ACC112 (cell line): ENCODE results near the gene TIMM17A.
"Not testable (repeated sequence)": the region's sequence is repeated elsewhere in the genome, so short reads cannot be mapped to it uniquely, and the experiment has no call there.

ENCODE experiments used
- H2AFZ ChIP-seq: fragments of 200-600 bp; sonication (generic); one replicate; pipeline ENCODE4 v1.6.0; 2017; ENCODE audit warnings: antibody characterized with exemption, low read length; ENCODE audit not compliant: unreplicated experiment
- H3K27ac ChIP-seq: fragments of 200-600 bp; sonication (generic); 2 replicates; pipeline ENCODE4 v1.5.1; 2014; ENCODE audit warnings: low read depth, mild to moderate bottlenecking, antibody characterized with exemption, low read length, moderate library complexity
- H3K27me3 ChIP-seq: fragments of 200-600 bp; sonication (generic); 2 replicates; pipeline ENCODE4 v1.6.1; 2014; ENCODE audit warnings: mild to moderate bottlenecking, antibody characterized with exemption, low read length, moderate library complexity, mixed read lengths; ENCODE audit not compliant: insufficient read depth
- H3K36me3 ChIP-seq: fragments of 200-600 bp; sonication (generic); 2 replicates; pipeline ENCODE4 v1.6.1; 2016; ENCODE audit warnings: mild to moderate bottlenecking, antibody characterized with exemption, low read length, moderate library complexity, mixed read lengths; ENCODE audit not compliant: insufficient read depth
- H3K4me1 ChIP-seq: fragments of 200-600 bp; sonication (generic); one replicate; pipeline ENCODE4 v1.6.1; 2016; ENCODE audit warnings: low read length, mixed read lengths; ENCODE audit not compliant: insufficient read depth, unreplicated experiment, control insufficient read depth
- H3K4me3 ChIP-seq: fragments of 200-600 bp; sonication (generic); 2 replicates; pipeline ENCODE4 v1.5.1; 2014; ENCODE audit warnings: mild to moderate bottlenecking, low read depth, low read length
- H3K79me2 ChIP-seq: fragments of 200-600 bp; sonication (generic); one replicate; pipeline ENCODE4 v1.6.0; 2016; ENCODE audit warnings: low read length; ENCODE audit not compliant: control insufficient read depth, unreplicated experiment, insufficient read depth

The TIMM17A gene

DNA sequence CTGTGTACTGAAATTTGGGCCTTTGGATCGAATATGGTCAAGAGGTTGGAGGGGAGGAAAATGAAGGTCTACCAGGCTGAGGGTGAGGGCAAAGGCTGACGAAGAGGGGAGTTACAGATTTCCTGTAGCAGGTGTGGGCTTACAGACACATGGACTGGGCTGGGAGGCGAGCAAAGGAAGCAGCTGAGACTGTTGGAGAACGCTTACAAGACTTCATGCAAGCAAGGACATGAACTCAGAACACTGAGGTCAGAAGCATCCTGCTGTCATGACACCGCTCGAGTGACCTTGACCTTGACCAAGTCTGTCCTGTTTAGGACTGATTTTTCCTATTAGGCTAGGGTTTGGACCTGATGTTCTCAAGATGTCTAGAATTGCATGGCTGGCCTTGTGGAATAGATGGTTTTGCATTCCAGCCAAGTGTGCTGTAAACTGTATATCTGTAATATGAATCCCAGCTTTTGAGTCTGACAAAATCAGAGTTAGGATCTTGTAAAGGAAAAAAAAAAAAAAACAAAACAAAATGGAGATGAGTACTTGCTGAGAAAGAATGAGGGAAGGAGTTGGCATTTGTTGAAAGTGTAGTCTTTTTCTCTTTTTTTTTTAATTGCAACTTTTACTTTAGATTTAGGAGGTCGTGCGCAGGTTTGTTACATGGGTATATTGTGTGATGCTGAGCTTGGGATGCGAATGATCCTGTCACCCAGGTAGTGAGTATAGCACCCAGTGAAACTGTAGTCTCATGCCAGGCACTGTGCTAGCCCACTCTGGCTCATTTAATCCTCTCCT is 60.9 kb downstream of the TIMM17A start:
- Histone ChIP-seq H3K4me1 (no peaks in the 10 kb centered on the region), H3K27me3 (no peaks in the 10 kb centered on the region), H3K27ac (no peak overlapping the region), H3K36me3 (no peaks in the 10 kb centered on the region), H3K79me2 (no peaks in the 10 kb centered on the region), H2AFZ (no peak overlapping the region), H3K4me3 (no peak overlapping the region)

DNA sequence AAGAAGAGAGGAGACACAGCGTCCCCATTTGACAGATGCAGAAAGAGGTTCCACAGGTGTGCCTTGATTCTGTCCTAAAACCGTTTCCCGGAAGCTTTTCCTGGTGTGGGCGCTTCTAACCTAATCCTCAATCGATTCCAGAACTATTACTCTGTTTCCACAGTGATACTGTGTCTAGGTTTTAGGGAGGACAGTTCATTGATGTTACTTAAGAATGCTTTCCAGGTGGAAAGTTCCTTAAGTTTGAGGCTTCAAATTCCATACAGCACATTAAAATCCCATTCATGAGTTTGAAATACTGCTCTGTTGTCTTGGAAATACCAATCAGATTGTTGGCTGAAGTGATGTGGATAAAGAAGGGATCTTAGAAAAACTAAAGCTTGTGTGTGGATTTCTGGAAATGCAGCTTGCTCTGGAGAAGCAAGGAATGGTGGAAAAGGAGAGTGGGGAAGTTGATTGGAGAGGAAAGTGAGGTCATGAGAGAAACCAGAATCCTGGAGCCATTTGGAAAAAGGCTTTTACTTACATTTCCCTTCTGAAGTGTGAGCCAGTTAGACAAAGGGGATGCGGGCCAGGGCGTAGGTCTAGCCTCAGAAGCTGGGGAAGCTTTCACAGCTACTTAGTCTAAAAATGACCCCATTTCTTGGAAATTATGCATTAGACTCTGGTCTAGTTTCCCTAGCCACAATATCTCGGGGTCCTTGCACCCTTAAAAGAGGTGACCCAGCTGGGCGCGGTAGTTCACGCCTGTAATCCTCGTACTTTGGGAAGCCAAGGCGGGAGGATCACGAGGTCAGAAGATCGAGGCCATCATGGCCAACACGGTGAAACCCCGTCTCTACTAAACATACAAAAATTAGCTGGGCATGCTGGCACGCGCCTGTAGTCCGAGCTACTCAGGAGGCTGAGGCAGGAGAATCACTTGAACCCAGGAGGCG is 61.8 kb downstream of the TIMM17A start:
- Histone ChIP-seq H3K4me1 (no peaks in the 10 kb centered on the region), H3K36me3 (no peaks in the 10 kb centered on the region), H3K27me3 (no peaks in the 10 kb centered on the region), H2AFZ (no peak overlapping the region), H3K79me2 (no peaks in the 10 kb centered on the region), H3K27ac (no peak overlapping the region), H3K4me3 (no peak overlapping the region)

DNA sequence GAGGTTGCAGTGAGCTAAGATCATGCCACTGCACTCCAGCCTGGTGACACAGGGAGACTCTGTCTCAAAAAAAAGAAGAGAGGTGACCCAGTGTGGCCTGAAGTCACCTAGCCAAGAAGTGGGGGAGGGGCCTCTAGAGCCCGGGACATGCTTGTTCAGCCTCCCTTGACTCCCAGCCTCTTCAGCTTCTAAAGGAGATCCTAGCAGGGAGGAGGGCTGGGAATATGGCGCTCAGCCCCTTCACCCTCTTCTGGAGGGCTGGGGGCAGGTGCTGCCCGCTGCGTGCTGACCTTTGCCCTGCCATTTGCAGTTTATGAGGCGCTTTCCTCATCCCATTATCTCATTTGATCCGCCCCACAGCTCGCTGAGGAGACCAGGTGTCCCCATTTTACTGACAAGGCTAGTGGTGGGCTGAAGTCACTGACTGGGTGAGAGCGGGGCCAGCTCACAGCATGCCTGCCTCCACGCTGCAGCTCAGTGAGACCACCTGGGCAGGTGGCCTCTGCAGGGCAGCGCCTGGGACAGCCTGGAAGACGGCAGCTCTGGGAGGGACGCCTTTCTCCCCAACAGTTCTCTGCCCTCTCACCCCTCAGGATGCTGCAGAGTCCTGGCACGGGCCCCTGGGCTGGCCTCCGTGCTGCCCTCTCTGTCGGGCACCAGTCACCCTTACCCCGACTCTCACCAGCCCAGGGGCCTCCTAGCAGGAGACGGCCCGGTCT is 62.6 kb downstream of the TIMM17A start:
- no peak overlapping the region for H2AFZ ChIP-seq
- no peak overlapping the region for H3K4me3 ChIP-seq
- no peaks in the 10 kb centered on the region for H3K36me3 ChIP-seq
- no peaks in the 10 kb centered on the region for H3K79me2 ChIP-seq
- H3K27ac ChIP-seq = no peak overlapping the region
- H3K4me1 ChIP-seq = no peaks in the 10 kb centered on the region
- H3K27me3 ChIP-seq = no peaks in the 10 kb centered on the region

DNA sequence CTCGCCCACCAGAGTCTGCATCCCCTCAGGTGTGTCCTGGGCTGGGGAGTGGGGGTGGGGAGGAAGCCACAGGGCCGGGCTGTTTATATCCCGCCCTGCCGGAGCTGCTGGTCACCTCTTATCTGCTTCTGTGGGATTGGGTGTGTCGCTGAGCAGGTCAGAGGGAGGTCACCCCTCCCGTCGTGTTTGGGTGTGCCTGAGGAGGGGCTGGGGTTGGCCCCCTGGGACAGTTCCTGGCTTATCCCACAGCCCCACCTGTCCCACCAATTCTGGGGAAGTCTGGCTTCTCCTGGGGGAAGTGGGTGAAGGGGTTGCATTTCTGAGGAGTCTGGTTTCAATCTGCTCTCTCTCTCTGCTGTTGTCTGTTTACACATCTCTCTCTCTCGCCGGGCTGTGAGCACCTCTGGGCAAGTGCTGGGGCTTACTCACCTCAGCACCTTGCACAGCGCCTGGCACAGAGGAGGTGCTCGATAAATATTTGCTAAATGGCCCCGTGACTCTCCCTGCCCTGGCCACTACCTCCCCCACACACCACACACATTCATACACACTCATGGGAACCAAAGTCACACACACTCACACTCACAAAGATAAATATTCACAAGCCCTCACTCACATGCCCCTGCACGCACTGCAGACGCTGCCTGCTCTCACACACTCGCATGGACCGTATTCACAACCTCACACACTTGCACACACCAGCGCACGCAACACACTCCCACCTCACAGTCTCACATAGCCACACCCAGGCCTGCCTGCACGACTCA is 63.3 kb downstream of the TIMM17A start:
- Histone ChIP-seq H3K4me3 (no peak overlapping the region), H3K36me3 (no peaks in the 10 kb centered on the region), H3K27ac (no peak overlapping the region), H3K27me3 (no peaks in the 10 kb centered on the region), H2AFZ (no peak overlapping the region), H3K79me2 (no peaks in the 10 kb centered on the region), H3K4me1 (no peaks in the 10 kb centered on the region)

DNA sequence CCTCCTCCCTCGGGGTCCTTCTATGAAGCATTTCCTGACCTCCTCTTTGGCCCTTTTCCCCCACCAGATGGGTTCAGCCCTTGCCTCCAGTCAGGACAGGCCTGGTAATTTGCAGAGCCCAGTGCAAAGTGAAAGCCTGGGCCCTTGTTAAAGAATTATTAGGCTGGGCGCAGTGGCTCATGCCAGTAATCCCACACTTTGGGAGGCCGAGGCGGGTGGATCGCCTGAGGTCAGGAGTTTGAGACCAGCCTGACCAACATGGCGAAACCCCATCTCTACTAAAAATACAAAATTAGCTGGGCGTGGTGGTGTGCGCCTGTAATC is 63.9 kb downstream of the TIMM17A start:
- H3K4me1 ChIP-seq, H3K4me3 ChIP-seq, H2AFZ ChIP-seq, H3K79me2 ChIP-seq, H3K27me3 ChIP-seq, H3K27ac ChIP-seq, H3K36me3 ChIP-seq: not testable (repeated sequence)
